HG02798 (cell line): ENCODE data around the gene CHST15.

Experiments used
- ATAC-seq: cut with Tn5 transposase; IDR thresholded peaks from one replicate; pipeline ENCODE4 v1.9.1; 2021; ENCODE audit warnings: mild to moderate bottlenecking; ENCODE audit not compliant: unreplicated experiment, poor library complexity

The CHST15 gene

DNA sequence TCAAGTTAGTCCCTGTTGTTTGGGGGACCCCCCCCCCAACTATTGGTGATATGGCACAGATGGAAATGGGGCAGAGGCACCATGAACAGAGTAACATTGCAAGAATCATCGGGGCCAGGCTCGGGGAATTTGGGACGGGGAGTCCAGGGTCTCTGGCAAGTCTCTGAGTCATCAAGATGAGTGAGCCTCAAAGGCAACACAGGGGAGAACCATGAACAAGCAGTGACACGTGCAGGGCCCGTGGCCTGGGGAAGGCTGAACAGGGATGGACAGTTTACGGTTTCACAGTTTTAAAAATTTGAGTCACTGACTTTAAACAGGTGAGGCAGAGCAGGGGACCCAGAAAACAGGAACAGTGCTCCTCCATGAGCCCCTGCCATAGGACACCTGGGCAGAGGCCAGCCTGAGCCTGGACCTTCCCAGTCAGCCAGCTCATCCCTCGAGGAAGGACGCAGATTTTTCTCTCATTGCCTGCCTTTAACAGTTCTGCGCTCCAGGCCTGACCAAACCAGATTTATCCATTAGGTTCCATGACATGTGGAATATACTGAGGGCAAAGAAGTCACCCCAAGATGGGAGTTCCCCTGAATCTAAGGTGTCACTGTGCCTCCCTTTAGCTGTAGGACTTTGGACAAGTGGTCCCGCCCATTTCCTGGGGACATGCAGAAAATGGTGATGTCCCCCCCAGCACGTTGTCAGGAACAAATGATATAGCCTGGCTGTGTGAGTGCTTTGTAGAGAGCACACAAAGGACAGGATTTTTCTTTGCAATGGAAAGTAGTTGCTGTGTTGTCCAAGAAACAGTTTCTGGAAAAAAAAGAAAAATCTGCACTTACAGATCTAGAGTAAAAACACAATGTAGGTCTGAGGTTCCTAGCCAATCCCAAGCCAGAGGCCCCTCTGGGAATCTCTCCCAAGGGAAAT is 23.8 kb downstream of the CHST15 start:
- ATAC-seq = no peak

DNA sequence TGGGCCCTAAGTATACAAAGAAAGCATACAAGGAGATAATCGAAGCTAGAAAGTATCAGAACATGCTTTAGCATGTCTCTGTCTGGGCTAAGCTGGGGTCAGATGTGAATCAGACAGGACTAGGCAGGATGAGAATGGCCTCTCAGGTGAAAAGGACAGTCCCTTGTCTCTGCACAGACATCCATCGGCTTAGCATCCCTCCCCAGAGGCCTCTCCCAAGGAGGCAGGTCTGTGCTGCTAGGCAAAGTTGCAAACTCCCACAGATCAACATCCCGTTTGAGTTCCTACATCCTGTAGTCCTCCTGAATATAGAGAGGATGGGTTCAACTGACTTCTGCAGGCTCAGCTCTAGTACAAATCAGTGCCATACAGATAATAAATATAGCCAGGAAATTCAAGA is 24.5 kb downstream of the CHST15 start:
- ATAC-seq = no peak

DNA sequence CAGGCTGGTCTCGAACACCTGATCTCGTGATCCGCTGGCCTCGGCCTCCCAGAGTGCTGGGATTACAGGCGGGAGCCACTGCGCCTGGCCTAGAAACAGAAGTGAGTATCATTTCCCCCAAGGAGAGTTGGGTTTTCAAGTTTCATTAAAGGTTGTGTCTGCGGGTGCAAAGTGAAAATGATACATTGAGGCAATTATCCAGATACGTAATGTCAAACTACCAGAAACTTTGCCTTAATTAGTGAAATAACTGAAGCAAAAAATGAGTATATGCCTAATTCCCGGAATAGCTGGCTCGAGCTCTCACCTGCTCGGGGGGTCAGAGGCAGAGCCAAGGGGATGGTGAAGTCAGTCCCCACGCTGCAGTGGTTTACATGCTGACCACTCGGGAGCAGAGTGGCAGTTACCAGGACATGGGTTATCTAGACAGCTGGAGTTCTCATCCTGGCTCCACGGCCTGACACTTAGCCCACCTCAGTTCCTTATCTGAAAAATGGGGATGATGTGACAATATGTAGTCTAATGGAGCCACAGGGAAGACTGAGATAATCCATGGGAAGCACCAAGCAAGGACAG is 25.5 kb downstream of the CHST15 start:
- ATAC-seq = no peak

DNA sequence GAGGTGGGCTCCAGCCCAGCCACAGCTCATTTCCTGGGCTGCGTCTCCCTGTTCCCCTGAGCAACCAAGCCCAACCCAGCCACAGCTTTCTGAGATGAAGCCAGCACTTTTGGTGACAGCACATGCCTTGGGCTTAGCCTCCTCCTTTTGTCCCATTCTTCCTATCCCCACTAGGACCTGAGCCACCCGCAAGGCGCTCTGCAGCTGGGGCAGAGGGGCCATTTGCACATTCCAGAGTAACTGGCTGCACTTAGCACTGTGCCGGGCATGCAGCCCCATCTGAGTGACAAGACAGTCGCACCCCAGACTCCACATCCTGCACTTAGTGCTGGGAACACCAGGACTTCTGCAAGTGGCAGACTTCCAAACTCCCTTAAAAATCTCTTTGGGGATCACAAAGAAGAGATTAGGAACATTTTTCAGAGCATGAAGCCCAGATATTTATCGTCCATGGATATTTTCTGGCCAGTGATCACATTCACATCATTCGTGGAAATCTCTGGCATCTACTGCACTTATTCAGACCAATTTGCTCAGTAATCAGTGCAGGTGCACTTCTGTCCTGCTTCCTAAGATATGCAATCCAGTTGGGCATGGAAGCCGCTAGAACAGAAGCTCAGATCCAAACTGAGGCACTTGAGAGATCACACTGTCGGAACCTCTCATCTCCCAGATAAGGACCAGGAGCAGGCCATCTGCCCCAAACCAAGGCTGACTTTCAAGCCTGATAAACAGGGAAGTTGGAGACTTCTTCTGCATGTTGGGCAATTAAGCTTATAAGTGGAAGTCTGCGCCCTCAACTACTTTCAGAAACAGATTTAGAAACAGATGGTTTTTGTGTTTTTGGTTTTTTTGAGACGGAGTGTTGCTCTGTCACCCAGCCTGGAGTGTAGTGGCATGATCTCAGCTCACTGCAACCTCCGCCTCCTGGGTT is 26.4 kb downstream of the CHST15 start:
- ATAC-seq = no peak

DNA sequence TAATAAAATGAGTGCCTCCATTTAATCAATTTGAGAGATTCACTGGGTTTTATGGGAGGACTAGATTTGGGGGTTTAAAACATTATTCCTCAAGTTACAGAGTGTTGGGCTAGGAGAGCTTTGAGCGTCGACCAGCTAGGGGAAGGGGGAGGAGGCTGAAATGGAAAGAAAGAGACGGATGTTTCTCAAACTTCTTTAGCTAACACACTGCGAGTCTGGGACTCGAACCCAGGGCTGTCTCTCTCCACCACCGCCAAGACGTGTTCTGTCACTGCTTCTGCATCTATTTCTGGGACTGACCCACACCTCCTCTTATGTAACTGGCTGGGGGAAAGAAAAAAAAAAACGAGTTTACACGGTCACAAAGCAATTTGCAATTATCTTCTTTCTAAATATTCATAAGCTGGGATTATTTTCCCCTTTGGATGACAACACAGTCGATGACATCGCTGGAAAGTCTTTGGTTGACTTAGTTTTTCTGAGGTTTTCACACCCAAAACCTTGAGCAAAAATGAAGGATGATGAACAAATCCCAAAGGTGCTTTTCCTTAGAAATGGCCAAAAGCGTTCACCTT is 27.2 kb downstream of the CHST15 start:
- ATAC-seq = no peak

DNA sequence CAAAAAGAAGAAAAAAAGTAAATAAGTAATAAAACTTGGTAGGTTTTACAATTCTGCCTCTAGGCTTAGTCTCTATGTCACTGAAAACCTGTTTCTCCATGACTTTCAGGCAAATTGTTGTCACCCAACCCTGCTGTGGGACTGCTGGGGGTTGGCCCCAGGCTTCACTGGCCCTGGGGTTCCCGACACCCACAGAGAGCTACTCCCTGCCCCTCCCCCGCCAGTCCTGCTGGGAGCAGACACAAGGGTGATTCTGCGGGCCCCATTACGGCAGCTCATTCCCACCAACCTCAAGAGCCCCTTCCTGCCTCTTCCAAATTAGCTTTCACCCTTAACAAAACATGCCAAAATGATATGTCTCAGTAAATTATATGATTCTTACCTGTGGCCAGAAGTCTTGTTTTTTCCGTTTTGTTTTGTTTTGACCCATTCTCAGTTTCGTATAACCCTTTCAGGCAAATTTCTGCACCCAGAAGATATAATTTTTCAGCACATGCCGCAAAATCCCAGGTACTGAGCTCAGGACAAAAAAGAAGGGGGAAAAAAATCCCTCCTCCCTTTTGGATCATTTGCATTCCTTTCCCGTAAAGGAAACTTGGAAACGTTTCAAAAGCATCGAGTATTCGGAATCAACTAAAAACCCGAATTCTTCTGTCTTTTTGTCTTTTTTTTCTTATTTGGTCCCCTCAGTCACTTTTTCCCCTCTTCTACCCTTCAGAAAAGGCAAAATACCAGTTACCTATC is 27.8 kb downstream of the CHST15 start:
- no peak for ATAC-seq

DNA sequence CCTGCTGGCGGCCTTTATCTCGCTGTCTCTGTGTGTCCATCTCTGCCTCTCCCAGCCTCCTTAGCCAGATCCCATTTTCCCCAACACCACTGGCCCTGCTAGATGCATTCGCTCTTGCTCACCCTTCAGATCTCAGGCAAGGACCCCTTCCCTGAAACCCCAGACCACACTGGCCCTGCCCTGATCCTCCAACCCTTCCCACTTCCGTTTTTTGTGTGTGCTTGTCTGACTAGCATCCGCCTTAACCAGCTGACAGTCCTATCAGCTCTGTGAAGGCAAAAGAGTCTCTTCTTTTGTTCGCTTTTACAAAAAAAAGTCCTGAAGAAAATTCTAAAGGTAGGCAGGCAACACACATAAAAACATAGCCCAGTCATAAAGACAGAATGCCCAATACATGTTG is 28.7 kb downstream of the CHST15 start:
- ATAC-seq = no peak

DNA sequence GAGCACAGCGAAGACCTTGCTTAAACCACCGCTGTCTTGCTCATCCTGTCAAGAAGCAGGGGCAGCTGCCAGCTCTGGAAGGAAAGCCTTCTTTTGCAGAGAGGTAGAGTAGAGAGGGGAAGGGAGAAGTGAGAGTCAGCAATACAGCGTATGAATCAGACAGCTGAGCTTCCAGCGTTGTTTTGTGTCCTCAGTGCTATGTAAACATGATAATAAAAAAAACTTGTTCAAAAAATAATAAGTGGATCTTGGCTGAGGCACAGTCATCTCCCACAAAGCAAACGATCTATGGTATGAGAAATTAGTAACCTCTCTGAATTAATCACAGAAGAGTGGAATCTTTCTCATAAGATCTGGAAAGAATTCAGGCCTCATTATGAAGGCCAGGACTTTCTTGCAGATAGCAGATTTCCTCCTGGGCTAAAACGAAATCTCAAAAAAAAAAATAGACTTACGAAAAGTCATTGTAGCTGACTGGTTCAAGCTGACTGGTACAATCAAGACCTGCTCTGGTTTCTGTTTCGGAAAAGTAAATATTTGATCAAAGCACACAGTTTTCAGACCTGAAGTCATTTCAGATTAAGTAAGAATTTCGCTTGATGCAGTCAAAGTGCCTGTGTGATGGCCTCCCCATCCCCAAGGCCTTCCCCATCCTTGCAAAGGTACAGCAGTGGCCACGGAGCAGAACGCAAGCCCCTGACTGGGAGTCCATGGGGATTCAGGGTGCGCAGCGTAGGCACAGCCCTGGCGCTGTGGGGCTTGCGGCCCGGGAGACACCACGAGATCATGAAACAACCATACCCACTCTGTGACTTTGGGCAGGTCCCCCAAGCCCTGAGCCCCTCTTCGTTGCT is 29.4 kb downstream of the CHST15 start:
- ATAC-seq = peak; percentile 52

DNA sequence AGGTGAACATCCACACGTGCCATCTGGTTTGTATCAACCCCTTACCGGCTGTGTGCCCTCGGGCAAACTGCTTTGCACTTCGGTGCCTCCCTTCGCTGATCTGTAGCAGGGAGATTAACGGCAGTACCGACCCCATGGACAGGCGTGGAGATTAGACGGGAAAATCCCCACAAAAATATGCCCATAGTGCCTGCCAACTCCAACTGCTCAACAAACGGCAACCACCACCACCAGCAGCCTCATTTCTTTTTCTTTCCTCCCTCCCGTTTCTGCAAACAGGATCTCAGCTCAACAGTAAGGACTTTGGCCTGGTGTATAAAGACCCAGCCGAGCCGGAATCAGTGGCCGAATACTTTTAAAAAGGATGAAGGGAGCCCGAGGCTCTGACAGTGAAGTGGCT is 31.0 kb downstream of the CHST15 start:
- ATAC-seq = no peak

DNA sequence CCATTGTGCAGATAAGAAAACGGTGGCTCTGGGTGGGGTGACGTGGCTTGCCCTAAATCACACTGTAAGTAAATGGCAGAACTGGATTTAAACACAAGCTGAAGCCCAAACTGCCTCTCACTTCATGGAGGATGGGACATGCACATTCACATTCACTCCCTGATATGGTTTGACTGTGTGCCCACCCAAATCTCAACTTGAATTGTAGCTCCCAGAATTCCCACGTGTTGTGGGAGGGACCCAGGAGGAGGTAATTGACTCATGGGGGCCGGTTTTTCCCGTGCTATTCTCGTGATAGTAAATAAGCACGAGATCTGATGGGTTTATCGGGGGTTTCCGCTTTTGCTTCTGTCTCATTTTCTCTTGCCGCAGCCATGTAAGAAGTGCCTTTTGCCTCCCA is 32.4 kb downstream of the CHST15 start:
- ATAC-seq = no peak

DNA sequence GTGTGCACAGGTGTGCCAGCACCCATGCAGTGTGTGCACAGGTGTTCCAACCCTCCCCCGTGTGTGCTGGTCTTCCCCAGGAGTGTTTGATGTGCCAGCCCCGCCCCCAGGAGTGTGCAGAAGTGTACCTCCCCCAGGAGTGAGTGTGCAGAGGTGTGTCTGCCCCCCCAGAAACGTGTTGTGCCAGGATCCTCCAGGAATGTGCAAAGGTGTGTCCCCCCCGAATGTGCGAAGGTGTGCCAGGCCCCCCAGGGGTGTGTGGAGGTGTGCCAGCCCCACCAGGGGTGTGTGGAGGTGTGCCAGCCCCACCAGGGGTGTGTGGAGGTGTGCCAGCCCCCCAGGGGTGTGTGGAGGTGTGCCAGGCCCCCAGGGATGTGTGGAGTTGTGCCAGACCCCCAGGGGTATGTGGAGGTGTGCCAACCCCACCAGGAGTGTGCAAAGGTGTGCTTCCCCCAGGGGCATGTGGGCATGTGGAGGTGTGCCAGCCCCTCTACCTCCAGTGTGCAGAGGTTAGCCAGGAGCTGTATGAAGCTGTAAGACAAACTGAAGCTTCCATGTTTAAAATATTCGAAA is 33.2 kb downstream of the CHST15 start:
- no peak for ATAC-seq

DNA sequence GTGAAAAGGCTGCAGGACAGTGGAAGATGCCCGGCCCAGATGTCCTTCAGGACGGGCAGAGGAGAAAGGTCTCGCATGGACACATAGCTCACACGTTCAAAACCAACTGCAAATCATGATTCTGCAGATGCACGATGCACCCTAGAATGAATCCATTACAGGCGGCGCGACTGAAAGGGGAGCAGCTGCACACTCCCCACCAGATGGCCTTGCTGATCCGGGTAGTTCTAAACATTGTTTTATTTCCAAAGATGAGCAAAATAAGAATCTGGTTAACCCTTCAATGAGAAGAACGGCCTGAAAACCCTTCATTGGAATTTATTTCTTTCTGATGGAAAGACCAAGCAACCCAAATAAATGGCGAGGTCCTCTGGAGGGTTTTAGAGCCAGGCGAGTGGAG is 33.8 kb downstream of the CHST15 start:
- ATAC-seq = no peak

DNA sequence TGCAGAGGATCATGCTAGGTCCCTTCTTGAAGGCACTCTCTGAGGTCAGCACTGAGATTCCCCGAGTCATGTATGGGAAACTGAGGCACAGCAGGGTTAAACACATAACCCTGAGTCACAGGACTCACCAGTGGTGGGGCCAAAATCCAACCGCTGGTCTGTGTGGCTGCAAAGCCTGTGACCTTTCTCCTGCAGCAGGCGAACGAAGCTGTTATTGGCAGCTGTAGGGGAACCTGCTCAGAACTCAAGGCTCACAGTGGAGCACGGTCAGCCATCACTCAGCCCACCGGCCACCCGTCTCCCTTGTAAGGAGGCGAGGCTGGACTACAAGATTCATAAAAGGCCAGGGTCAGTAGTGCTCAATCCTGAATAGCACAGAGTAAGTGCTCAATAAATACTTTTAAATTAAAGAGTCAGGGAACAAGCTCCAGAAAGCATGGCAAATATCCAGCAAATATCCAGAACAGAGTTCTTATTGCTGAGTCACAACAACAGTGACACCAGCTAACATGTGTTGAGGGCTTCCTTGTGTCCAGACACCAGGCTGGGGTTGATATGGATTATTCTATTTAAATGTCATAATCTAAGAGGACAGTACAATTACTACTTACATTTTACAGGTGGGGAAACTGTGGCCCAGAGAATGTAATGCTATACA is 34.9 kb downstream of the CHST15 start:
- no peak for ATAC-seq

DNA sequence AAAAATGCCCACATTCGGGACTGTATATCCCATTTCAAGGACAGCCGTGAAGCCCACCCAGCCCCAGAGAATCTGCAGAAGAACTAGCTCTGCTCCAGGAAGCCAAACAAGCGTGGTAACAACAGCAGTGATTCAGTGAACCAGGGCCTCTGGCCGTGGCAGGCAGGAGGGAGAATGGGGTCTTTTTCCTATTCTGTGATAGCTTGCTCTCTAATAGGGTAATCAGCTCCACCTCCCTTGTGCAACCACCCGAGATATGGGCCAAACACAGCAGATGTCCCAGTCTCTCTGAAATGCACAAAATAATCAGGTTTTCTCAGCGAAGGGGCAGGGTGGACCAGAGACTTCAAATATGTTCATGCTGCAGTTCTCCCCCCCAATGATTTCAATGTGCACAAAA is 35.8 kb downstream of the CHST15 start:
- no peak for ATAC-seq

DNA sequence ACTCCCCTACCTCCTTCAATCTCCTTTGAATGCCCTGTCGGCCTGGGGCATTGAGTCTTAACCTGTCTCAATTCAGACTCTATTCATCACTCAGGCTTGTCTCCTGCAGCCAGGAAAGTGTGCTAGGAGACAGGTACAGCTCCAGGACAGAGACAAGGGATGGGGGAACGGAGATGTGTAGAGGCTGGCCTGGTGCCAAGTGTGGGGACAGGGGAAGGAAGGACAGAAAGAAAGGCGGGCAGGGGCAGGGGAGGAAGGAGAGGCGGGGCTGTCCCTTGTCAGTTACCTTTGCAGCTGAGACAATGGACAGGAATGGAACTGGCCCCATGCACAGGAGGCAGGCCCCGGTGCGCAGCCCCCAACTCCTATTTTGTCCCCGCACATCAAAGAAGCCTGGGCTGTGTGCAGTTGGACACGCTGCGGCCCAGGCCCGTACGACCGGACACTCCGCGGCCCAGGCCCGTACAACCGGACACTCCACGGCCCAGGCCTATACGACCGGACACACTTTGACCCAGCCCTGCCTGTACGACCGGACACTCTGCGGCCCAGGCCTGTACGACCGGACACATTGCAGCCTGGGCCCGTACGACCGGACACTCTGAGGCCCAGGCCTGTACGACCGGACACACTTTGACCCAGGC is 36.9 kb downstream of the CHST15 start:
- ATAC-seq = no peak

DNA sequence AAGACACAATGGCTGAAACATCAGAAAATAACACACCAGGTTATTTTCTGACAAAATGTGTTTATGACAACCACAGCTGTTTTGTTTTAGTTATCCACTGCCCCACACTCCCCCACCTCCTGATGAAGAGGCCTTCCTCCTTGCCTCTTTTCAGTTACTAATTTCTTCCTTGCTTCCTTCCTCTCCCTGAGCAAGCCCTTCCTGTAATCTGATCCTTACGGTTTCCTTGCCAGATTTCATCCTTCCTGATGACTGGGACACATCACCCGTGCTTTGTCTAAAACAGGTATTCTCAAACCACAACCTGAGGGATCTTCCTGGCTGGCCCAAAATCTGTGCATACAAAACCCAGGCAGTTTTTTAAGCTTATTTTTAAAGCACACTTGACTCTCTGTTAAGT is 39.4 kb downstream of the CHST15 start:
- no peak for ATAC-seq

DNA sequence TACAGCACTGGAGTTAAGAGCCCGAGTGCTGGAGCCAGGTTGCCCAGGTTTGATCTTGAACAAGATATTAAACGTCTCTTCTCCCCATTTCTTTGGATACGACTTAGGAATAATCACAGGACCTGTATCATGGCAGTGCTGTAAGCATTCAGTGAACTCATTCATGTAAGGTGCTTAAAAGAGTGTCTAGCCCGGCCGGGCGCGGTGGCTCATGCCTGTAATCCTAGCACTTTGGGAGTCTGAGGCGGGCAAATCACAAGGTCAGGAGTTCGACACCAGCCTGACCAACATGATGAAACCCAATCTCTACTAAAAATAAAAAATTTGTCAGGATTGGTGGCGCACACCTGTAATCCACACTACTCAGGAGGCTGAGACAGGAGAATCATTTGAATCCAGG is 40.8 kb downstream of the CHST15 start:
- ATAC-seq = no peak
